HEK293 (cell line): Measurements from ENCODE around the gene MRPS14.

ENCODE experiments used
- FEZF1 ChIP-seq: fragments of 450-650 bp; formaldehyde crosslinking; IDR thresholded peaks from 2 replicates; pipeline ENCODE4 v1.5.1; 2016; ENCODE audit warnings: missing biosample characterization, missing genetic modification characterization
- GLI4 ChIP-seq: fragments of 450-650 bp; formaldehyde crosslinking; IDR thresholded peaks from 2 replicates; pipeline ENCODE4 v1.5.1; 2016; ENCODE audit warnings: missing biosample characterization, missing genetic modification characterization
- OVOL3 ChIP-seq: fragments of 450-650 bp; formaldehyde crosslinking; IDR thresholded peaks from 2 replicates; pipeline ENCODE4 v1.5.1; 2016; ENCODE audit warnings: missing biosample characterization, missing genetic modification characterization
- PRDM10 ChIP-seq: fragments of 450-650 bp; formaldehyde crosslinking; IDR thresholded peaks from 2 replicates; pipeline ENCODE4 v1.5.1; 2016; ENCODE audit warnings: missing biosample characterization, missing genetic modification characterization
- PRDM2 ChIP-seq: fragments of 450-650 bp; formaldehyde crosslinking; IDR thresholded peaks from 2 replicates; pipeline ENCODE4 v1.5.1; 2016; ENCODE audit warnings: missing biosample characterization, missing genetic modification characterization, borderline replicate concordance
- SALL2 ChIP-seq: fragments of 450-650 bp; formaldehyde crosslinking; IDR thresholded peaks from 2 replicates; pipeline ENCODE4 v1.5.0; 2017; ENCODE audit warnings: missing biosample characterization, mild to moderate bottlenecking, missing genetic modification characterization, borderline replicate concordance
- TSHZ1 ChIP-seq: fragments of 450-650 bp; formaldehyde crosslinking; IDR thresholded peaks from 2 replicates; pipeline ENCODE4 v1.5.1; 2016; ENCODE audit warnings: missing biosample characterization, missing genetic modification characterization, borderline replicate concordance
- ZNF148 ChIP-seq: fragments of 450-650 bp; formaldehyde crosslinking; IDR thresholded peaks from 2 replicates; pipeline ENCODE4 v1.5.0; 2017; ENCODE audit warnings: missing biosample characterization, missing genetic modification characterization, borderline replicate concordance
- ZNF175 ChIP-seq: fragments of 450-650 bp; formaldehyde crosslinking; IDR thresholded peaks from 2 replicates; pipeline ENCODE4 v1.5.1; 2016; ENCODE audit warnings: missing biosample characterization, missing genetic modification characterization
- ZNF248 ChIP-seq: fragments of 450-650 bp; formaldehyde crosslinking; IDR thresholded peaks from 2 replicates; pipeline ENCODE4 v1.5.1; 2017; ENCODE audit warnings: missing biosample characterization, missing genetic modification characterization
- ZNF362 ChIP-seq: fragments of 450-650 bp; formaldehyde crosslinking; IDR thresholded peaks from 2 replicates; pipeline ENCODE4 v1.5.1; 2016; ENCODE audit warnings: missing biosample characterization, missing genetic modification characterization
- ZNF416 ChIP-seq: fragments of 450-650 bp; formaldehyde crosslinking; IDR thresholded peaks from 2 replicates; pipeline ENCODE4 v1.5.1; 2016; ENCODE audit warnings: missing biosample characterization, missing genetic modification characterization
- ZNF433 ChIP-seq: fragments of 450-650 bp; formaldehyde crosslinking; IDR thresholded peaks from 2 replicates; pipeline ENCODE4 v1.5.1; 2016; ENCODE audit warnings: missing biosample characterization, missing genetic modification characterization, low read depth
- ZNF843 ChIP-seq: fragments of 450-650 bp; formaldehyde crosslinking; IDR thresholded peaks from 2 replicates; pipeline ENCODE4 v1.5.1; 2016; ENCODE audit warnings: missing biosample characterization, missing genetic modification characterization
- TF ChIP-seq, protein P1 (sequence below): fragments of 450-650 bp; formaldehyde crosslinking; IDR thresholded peaks from 2 replicates; pipeline ENCODE4 v1.5.1; 2017; ENCODE audit warnings: missing biosample characterization, missing genetic modification characterization
- TF ChIP-seq, protein P2 (sequence below): fragments of 450-650 bp; formaldehyde crosslinking; IDR thresholded peaks from 2 replicates; pipeline ENCODE4 v1.5.1; 2016; ENCODE audit warnings: missing biosample characterization, missing genetic modification characterization, low read depth

The MRPS14 gene

DNA sequence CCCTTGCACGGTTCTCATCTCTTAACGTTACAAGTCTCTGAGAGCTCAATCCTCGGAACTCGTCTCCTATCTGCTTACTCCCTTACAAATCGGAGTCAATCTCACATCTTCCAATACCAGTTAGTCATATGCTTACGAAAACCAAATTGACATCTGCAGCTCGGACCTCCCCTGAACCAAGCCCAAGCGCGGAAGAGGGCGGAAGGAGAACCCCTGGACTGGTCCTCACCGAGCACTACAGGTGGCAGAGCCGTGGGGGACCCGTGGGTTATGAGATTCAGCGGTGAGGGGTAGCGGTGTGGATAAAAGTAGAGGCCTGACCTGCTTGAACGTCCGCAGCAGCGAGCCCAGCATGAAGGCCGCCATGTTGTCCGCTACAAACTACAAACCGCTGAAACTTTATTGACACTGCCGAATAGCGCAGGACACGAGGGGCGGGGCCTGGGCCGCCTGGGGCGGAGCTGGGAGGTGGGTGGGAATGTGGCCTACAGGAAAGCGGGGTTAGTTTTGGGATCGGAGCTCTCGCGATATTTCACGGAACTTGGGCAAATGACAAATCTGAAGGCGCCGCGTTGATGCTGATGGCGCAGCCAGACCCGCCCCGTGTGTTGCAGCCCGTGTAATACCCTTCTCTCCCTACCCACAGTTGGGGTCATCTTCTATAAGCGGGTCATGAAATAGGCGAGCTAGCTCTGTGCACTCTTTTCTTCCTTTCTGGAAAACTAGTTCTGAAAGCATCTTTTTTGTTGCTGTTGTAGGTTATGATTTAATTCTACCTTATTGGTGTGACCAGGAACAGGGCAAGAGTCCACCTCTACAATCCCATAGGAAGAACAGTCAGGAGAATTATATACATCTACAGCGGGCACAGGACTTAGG lies at the start of gene MRPS14 (continued):
- TF ChIP-seq PRDM2 (tag by site-specific recombination) (no peak), ZNF175 (no peak), ZNF843 (tag by site-specific recombination) (0 out of 2 replicates have a peak, but pooled peaks have one; percentile 32), FEZF1 (tag by site-specific recombination) (no peak), OVOL3 (peak; percentile 100), ZNF362 (tag by site-specific recombination) (no peak), ZNF416 (no peak), GLI4 (no peak), SALL2 (tag by site-specific recombination) (no peak), PRDM10 (tag by site-specific recombination) (peak; percentile 51), TSHZ1 (peak; percentile 54; the same call in 1 of the 2 replicates), ZNF148 (tag by site-specific recombination) (no peak), ZNF248 (tag by site-specific recombination) (no peak), ZNF433 (tag by site-specific recombination) (no peak)
- TF ChIP-seq, protein P1, sequence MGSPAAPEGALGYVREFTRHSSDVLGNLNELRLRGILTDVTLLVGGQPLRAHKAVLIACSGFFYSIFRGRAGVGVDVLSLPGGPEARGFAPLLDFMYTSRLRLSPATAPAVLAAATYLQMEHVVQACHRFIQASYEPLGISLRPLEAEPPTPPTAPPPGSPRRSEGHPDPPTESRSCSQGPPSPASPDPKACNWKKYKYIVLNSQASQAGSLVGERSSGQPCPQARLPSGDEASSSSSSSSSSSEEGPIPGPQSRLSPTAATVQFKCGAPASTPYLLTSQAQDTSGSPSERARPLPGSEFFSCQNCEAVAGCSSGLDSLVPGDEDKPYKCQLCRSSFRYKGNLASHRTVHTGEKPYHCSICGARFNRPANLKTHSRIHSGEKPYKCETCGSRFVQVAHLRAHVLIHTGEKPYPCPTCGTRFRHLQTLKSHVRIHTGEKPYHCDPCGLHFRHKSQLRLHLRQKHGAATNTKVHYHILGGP (tag by site-specific recombination): no peak
- TF ChIP-seq, protein P2, sequence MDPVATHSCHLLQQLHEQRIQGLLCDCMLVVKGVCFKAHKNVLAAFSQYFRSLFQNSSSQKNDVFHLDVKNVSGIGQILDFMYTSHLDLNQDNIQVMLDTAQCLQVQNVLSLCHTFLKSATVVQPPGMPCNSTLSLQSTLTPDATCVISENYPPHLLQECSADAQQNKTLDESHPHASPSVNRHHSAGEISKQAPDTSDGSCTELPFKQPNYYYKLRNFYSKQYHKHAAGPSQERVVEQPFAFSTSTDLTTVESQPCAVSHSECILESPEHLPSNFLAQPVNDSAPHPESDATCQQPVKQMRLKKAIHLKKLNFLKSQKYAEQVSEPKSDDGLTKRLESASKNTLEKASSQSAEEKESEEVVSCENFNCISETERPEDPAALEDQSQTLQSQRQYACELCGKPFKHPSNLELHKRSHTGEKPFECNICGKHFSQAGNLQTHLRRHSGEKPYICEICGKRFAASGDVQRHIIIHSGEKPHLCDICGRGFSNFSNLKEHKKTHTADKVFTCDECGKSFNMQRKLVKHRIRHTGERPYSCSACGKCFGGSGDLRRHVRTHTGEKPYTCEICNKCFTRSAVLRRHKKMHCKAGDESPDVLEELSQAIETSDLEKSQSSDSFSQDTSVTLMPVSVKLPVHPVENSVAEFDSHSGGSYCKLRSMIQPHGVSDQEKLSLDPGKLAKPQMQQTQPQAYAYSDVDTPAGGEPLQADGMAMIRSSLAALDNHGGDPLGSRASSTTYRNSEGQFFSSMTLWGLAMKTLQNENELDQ (tag by site-specific recombination): no peak
